PC-3 (cell line): ENCODE results near the gene RDH16.

Experiments
- EZH2 ChIP-seq: fragments of 300-600 bp; sonication (generic); IDR thresholded peaks from one replicate; pipeline ENCODE4 v1.6.1; 2017; ENCODE audit warnings: antibody characterized with exemption, mild to moderate bottlenecking, low read length; ENCODE audit not compliant: unreplicated experiment
- EZH2phosphoT487 ChIP-seq: fragments of 300-600 bp; sonication (generic); IDR thresholded peaks from 2 replicates; pipeline ENCODE4 v1.6.1; 2018; ENCODE audit warnings: mild to moderate bottlenecking, antibody characterized with exemption, low read length, borderline replicate concordance
- TF ChIP-seq, protein P1 (sequence below): fragments of 300-600 bp; sonication (generic); conservative IDR thresholded peaks from 2 replicates; pipeline ENCODE4 v1.5.1; 2017; ENCODE audit warnings: antibody characterized with exemption, low read depth, mild to moderate bottlenecking, low read length

DNA sequence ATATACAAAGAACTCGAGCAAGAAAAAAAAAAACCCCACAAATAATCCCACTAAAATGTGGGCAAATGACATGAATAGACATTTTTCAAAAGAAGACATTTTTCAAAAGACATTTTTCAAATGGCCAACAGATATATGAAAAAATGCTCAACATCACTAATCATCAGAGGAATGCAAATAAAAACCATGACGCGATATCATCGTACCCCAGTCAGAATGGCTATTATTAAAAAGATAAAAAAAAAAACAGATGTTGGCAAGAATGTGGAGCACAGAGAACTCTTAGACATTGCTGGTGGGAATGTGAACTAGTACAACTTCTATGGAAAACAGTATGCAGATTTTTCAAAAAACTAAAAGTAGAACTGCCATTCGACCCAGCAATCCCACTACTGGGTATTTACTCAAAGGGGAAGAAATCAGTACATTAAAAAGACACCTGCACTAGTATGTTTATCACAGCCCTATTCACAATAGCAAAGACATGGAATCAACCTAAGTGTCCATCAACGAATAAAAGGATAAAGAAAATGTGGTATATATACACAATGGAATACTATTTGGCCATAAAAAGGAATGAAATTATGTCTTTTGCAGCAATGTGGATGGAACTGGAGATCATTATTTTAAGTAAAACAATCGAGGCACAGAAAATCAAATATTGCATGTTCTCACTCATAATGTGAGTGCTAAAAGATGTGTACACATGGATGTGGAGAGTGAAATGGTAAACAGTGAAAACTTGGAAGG is 32.6 kb upstream of the RDH16 start:
- TF ChIP-seq, protein P1, sequence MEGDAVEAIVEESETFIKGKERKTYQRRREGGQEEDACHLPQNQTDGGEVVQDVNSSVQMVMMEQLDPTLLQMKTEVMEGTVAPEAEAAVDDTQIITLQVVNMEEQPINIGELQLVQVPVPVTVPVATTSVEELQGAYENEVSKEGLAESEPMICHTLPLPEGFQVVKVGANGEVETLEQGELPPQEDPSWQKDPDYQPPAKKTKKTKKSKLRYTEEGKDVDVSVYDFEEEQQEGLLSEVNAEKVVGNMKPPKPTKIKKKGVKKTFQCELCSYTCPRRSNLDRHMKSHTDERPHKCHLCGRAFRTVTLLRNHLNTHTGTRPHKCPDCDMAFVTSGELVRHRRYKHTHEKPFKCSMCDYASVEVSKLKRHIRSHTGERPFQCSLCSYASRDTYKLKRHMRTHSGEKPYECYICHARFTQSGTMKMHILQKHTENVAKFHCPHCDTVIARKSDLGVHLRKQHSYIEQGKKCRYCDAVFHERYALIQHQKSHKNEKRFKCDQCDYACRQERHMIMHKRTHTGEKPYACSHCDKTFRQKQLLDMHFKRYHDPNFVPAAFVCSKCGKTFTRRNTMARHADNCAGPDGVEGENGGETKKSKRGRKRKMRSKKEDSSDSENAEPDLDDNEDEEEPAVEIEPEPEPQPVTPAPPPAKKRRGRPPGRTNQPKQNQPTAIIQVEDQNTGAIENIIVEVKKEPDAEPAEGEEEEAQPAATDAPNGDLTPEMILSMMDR: no peak
- TF ChIP-seq EZH2: no peak
- TF ChIP-seq EZH2phosphoT487: no peak
